HG03342 (cell line): ENCODE measurements around the gene ZRANB1.

Experiments used
- ATAC-seq: cut with Tn5 transposase; IDR thresholded peaks from one replicate; pipeline ENCODE4 v1.9.1; 2021; ENCODE audit warnings: mild to moderate bottlenecking, moderate library complexity; ENCODE audit not compliant: unreplicated experiment

Gene ZRANB1

GRCh38 chr10:124993345-124993708 lies 51.4 kb downstream of the ZRANB1 start:
- ATAC-seq: no peak

GRCh38 chr10:124993736-124994451 lies 52.0 kb downstream of the ZRANB1 start:
- no peak for ATAC-seq

GRCh38 chr10:124994573-124995473 lies 52.9 kb downstream of the ZRANB1 start:
- ATAC-seq: no peak

- ATAC-seq: no peak
These were observed 53.7 kb downstream of the ZRANB1 start for GRCh38 chr10:124995605-124996004.

- ATAC-seq: no peak
These were observed 54.4 kb downstream of the ZRANB1 start for GRCh38 chr10:124996127-124996853.

- no peak for ATAC-seq
These were observed 54.9 kb downstream of the ZRANB1 start for GRCh38 chr10:124996854-124997215.

GRCh38 chr10:124997306-124997705 lies 55.4 kb downstream of the ZRANB1 start:
- ATAC-seq: no peak

- no peak for ATAC-seq
These were observed 56.1 kb downstream of the ZRANB1 start for GRCh38 chr10:124997771-124998623.

- ATAC-seq: no peak
These were observed 56.8 kb downstream of the ZRANB1 start for GRCh38 chr10:124998624-124999291.

- no peak for ATAC-seq
These were observed 57.8 kb downstream of the ZRANB1 start for GRCh38 chr10:124999433-125000365.

GRCh38 chr10:125000366-125001312 lies 58.7 kb downstream of the ZRANB1 start:
- no peak for ATAC-seq

GRCh38 chr10:125001313-125002046 lies 59.6 kb downstream of the ZRANB1 start:
- ATAC-seq: no peak

GRCh38 chr10:125002047-125002422 lies 60.1 kb downstream of the ZRANB1 start:
- no peak for ATAC-seq

- ATAC-seq: no peak
These were observed 60.7 kb downstream of the ZRANB1 start for GRCh38 chr10:125002423-125003145.

- ATAC-seq: no peak
These were observed 61.4 kb downstream of the ZRANB1 start for GRCh38 chr10:125003146-125003900.
